Subcutaneous adipose tissue (tissue), 4 donors: Measurements from ENCODE around the gene EXOC3L1. TPM values are rescaled to one million over a fixed set of nuclear protein-coding genes. Genes with fewer than 3 reads are reported as not detected.

Source experiments
- CTCF ChIP-seq: fragments of 450-650 bp; IDR thresholded peaks from one replicate; pipeline ENCODE4 v1.5.1; 2016; ENCODE audit warnings: low read depth, mild to moderate bottlenecking, control low read depth, antibody characterized with exemption, moderate library complexity
- total RNA-seq, 4 donors: library from RNA; depleted of rRNA; stranded (reverse); fragments of >200 nt; gene quantifications; one replicate each; pipeline ENCODE4 v1.1.0, GENCODE V29; 2016

Gene EXOC3L1
- total RNA-seq, 4 donors from 2014 or later = 0.17 to 13.8 (median 1.7) TPM

- no peak for TF ChIP-seq CTCF
These were observed 6.1 kb downstream of the EXOC3L1 start, which contains the start of gene MATCAP1 for GRCh38 chr16:67183627-67184452. TSS of gene MATCAP1 (minus strand) at chr16:67183963. CDS start at chr16:67180610, 3,353 bp downstream.

GRCh38 chr16:67183284-67183626, 6.7 kb downstream of the EXOC3L1 start:
- no peak for TF ChIP-seq CTCF

- no peak for TF ChIP-seq CTCF
These were observed 7.6 kb downstream of the EXOC3L1 start for GRCh38 chr16:67182288-67182687.

GRCh38 chr16:67181346-67181745, 8.6 kb downstream of the EXOC3L1 start:
- TF ChIP-seq CTCF = no peak

- TF ChIP-seq CTCF = no peak
These were observed 9.8 kb downstream of the EXOC3L1 start for GRCh38 chr16:67180166-67180565.

GRCh38 chr16:67179421-67180080, 10.4 kb downstream of the EXOC3L1 start:
- TF ChIP-seq CTCF = no peak
